Left lung (tissue), 14 donors: ENCODE results near the gene TP53BP1. TPM values are rescaled to one million over a fixed set of nuclear protein-coding genes. Genes with fewer than 3 reads are reported as not detected.
"Not testable (repeated sequence)": the region's sequence is repeated elsewhere in the genome, so short reads cannot be mapped to it uniquely, and the experiment has no call there.

ENCODE experiments used
- ATAC-seq: fragments of 200-7000 bp; cut with Tn5 transposase; one replicate; pipeline ENCODE4 v1.9.1; 2020; ENCODE audit warnings: moderate library complexity
- DNase-seq, 4 donors: peaks; one replicate each; pipeline ENCODE4 v3.0.0-alpha.2; 2013 to 2020
- H3K27ac ChIP-seq, 2 donors: fragments of 200-600 bp; sonication (generic) in 1 of 2; one replicate each; pipeline versions ENCODE4 v1.5.0 to v1.8.0; 2020 to 2021
- H3K27me3 ChIP-seq, 2 donors: fragments of 200-600 bp; sonication (generic) in 1 of 2; one replicate each; pipeline versions ENCODE4 v1.5.0 to v1.8.0; 2020 to 2021
- H3K36me3 ChIP-seq, 2 donors: fragments of 200-600 bp; sonication (generic) in 1 of 2; one replicate each; pipeline versions ENCODE4 v1.5.0 to v1.8.0; 2020 to 2021
- H3K4me1 ChIP-seq, 2 donors: fragments of 200-600 bp; one replicate each; pipeline ENCODE4 v1.8.0; 2021
- H3K4me3 ChIP-seq, 2 donors: fragments of 200-600 bp; sonication (generic) in 1 of 2; one replicate each; pipeline versions ENCODE4 v1.5.0 to v1.8.0; 2020 to 2021; ENCODE audit warnings: mild to moderate bottlenecking in 1 of 2
- H3K9me3 ChIP-seq, 2 donors: fragments of 200-600 bp; sonication (generic) in 1 of 2; one replicate each; pipeline versions ENCODE4 v1.5.0 to v1.8.0; 2020 to 2021
- intact Hi-C, 2 donors: fragments of 100-400 bp; cut with DNase I; formaldehyde crosslinking; loops; one replicate each; pipeline versions ENCODE4 v1.11.2 to v1.14.2; 2022
- long read RNA-seq, 12 donors: library from polyadenylated mRNA in 2 of 12; unstranded in 2 of 12; transcript quantifications; one replicate each; pipeline ENCODE4 v2.0.0 and lab custom pipeline, GENCODE V29; 2019 to 2026
- polyA plus RNA-seq, 6 donors: library from polyadenylated mRNA; unstranded; fragments of 120-200 nt; gene quantifications; one replicate each; pipeline ENCODE4 v1.2.1, GENCODE V29; 2013; ENCODE audit not compliant: insufficient read length in 6 of 6
- total RNA-seq, 2 donors: library from RNA; stranded (reverse); fragmentation: NEBNext Ultra II Directional; extraction: Animal tissue kit (Norgen Biotek cat#: 25700); gene quantifications; one replicate each; pipeline ENCODE4 v1.2.1, GENCODE V29; 2021
- TF ChIP-seq, protein P1 (sequence below), 2 donors: fragments of 200-600 bp; sonication (generic) in 1 of 2; IDR thresholded peaks; one replicate each; pipeline versions ENCODE4 v1.5.0 to v1.8.0; 2021; ENCODE audit warnings: antibody characterized with exemption in 2 of 2
- donor health status: DM: no; HTN: yes; CAD: no.
- donor health status: DM: no; HTN: no; CAD: no.

Gene TP53BP1
- total RNA-seq (10 to 100 TPM; 32.7 to 42.4 TPM), polyA plus RNA-seq (100 to 1,000 TPM in 2 of 6 donors, 10 to 100 TPM in 4; 85.9 to 112 (median 95.5) TPM)
- long read RNA-seq, donor 1, full-length matches to known transcripts: 7 of 75 reads
- long read RNA-seq, donor 1, partial matches to known transcripts: 68 of 75 reads
- long read RNA-seq, donor 1, other reads (novel, unspliced or antisense): 0 of 75 reads
- long read RNA-seq, donor 2, partial matches to known transcripts: 19 of 21 reads
- long read RNA-seq, donor 2, other reads (novel, unspliced or antisense): 0 of 21 reads
- long read RNA-seq, donor 3, full-length matches to known transcripts: 5 of 55 reads
- long read RNA-seq, donor 3, partial matches to known transcripts: 50 of 55 reads
- long read RNA-seq, donor 3, other reads (novel, unspliced or antisense): 0 of 55 reads
- long read RNA-seq, donor 4, partial matches to known transcripts: 3 of 4 reads
- long read RNA-seq, donor 4, other reads (novel, unspliced or antisense): 1 of 4 reads
- long read RNA-seq, donor 5, partial matches to known transcripts: 17 of 17 reads
- long read RNA-seq, donor 5, other reads (novel, unspliced or antisense): 0 of 17 reads
- long read RNA-seq, donor 6, full-length matches to known transcripts: 2 of 45 reads
- long read RNA-seq, donor 6, partial matches to known transcripts: 43 of 45 reads
- long read RNA-seq, donor 6, other reads (novel, unspliced or antisense): 0 of 45 reads
- long read RNA-seq, donor 7, full-length matches to known transcripts: 3 of 60 reads
- long read RNA-seq, donor 7, partial matches to known transcripts: 57 of 60 reads
- long read RNA-seq, donor 7, other reads (novel, unspliced or antisense): 0 of 60 reads
- long read RNA-seq, donor 8, partial matches to known transcripts: 13 of 14 reads
- long read RNA-seq, donor 8, other reads (novel, unspliced or antisense): 0 of 14 reads
- long read RNA-seq, donor 9: 0 reads
- long read RNA-seq, donor 10, partial matches to known transcripts: 4 of 4 reads
- long read RNA-seq, donor 10, other reads (novel, unspliced or antisense): 0 of 4 reads
- long read RNA-seq, donor 11: 0 reads
- long read RNA-seq, donor 12, partial matches to known transcripts: 15 of 17 reads
- long read RNA-seq, donor 12, other reads (novel, unspliced or antisense): 0 of 17 reads

GRCh38 chr15:43492673-43493601 is at the start of gene TP53BP1:
TP53BP1 (minus strand) TSS chr15:43493156; CDS start chr15:43493043, 113 bp downstream.
- intact Hi-C loops: no loop called here
- Histone ChIP-seq H3K27me3 (no peaks in the 10 kb centered on the region), H3K9me3 (no peaks in the 10 kb centered on the region), H3K27ac (peak within 1 kb of the TSS; percentile 62 to 75), H3K36me3 (peaks cover 0 to 1% of the 10 kb centered on the region in 2 donors), H3K4me1 (peaks cover 0 to 21% of the 10 kb centered on the region in 2 donors), H3K4me3 (peak within 1 kb of the TSS; percentile 78 to 87)
- TF ChIP-seq, protein P1, sequence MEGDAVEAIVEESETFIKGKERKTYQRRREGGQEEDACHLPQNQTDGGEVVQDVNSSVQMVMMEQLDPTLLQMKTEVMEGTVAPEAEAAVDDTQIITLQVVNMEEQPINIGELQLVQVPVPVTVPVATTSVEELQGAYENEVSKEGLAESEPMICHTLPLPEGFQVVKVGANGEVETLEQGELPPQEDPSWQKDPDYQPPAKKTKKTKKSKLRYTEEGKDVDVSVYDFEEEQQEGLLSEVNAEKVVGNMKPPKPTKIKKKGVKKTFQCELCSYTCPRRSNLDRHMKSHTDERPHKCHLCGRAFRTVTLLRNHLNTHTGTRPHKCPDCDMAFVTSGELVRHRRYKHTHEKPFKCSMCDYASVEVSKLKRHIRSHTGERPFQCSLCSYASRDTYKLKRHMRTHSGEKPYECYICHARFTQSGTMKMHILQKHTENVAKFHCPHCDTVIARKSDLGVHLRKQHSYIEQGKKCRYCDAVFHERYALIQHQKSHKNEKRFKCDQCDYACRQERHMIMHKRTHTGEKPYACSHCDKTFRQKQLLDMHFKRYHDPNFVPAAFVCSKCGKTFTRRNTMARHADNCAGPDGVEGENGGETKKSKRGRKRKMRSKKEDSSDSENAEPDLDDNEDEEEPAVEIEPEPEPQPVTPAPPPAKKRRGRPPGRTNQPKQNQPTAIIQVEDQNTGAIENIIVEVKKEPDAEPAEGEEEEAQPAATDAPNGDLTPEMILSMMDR (IDR thresholded peaks at IDR 0.05): no peak
- DNase-seq: peak; percentile 89 to 97 (median 97)
- ATAC-seq: peak; percentile 100

DNA sequence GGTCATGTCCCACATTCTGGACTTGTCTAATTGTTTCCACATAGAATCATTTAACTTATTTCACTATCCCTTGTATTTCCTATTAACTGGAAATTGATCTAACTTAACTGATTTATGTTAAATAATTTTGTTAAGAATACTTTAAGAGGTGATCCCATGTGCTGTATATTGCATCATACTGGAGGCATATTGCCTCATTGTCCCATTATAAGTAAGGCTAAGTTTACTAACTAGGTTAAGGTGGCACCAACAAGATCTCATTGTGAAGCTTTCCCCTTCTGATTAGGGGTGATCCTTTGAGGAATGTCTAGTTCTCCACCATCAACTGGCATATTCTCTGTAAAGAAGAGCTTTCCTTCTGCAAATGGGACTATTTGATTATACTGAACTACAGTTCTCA is 48.8 kb upstream of the TP53BP1 start:
- no peak for ATAC-seq

DNA sequence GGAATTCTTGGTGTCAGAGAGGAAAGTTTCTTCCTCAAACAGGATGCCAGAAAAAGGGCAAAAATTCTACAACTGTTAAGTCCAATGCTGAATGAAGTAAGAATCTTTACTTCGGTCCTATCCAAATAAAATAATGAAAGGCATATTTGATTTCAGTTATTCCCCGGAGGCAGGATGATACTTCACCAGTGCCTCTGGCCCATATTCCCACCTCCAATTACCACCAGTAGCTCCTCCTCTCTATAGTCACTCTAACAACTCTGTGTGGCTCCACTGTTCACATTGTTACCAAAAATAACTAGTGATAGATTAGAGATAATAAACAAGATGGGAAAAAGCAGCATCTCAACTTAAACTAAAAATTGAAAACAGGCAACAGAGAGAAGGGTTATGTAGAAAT is 45.1 kb upstream of the TP53BP1 start:
- no peaks in the 10 kb centered on the region for H3K27me3 ChIP-seq
- ATAC-seq (no peak), DNase-seq (no peak)
- peaks cover 0 to 23% of the 10 kb centered on the region in 2 donors for H3K36me3 ChIP-seq
- no peaks in the 10 kb centered on the region for H3K4me1 ChIP-seq
- no peak overlapping the region for H3K4me3 ChIP-seq
- H3K27ac ChIP-seq: no peak overlapping the region
- no peaks in the 10 kb centered on the region for H3K9me3 ChIP-seq
- intact Hi-C loops: no loop called here
- TF ChIP-seq, protein P1 (IDR thresholded peaks at IDR 0.05): no peak

More for the DNA sequence above, 48.8 kb upstream of the TP53BP1 start:
- Histone ChIP-seq H3K4me3 (no peak overlapping the region), H3K27me3 (no peaks in the 10 kb centered on the region), H3K27ac (no peak overlapping the region), H3K4me1 (no peaks in the 10 kb centered on the region), H3K9me3 (no peaks in the 10 kb centered on the region), H3K36me3 (peaks cover 0 to 4% of the 10 kb centered on the region in 2 donors)
- intact Hi-C loops: no loop called here
- no peak for DNase-seq
- TF ChIP-seq, protein P1 (IDR thresholded peaks at IDR 0.05): no peak

- intact Hi-C loops: no loop called here
- ATAC-seq (no peak), DNase-seq (no peak)
- TF ChIP-seq, protein P1 (IDR thresholded peaks at IDR 0.05): no peak
- H3K27ac ChIP-seq: no peak overlapping the region
- H3K4me1 ChIP-seq: no peaks in the 10 kb centered on the region
- H3K4me3 ChIP-seq: no peak overlapping the region
- no peaks in the 10 kb centered on the region for H3K27me3 ChIP-seq
- no peaks in the 10 kb centered on the region for H3K9me3 ChIP-seq
- H3K36me3 ChIP-seq: peaks cover 0 to 23% of the 10 kb centered on the region in 2 donors
Measured at GRCh38 chr15:43534897-43535296, 41.9 kb upstream of the TP53BP1 start.

- H3K27me3 ChIP-seq, H3K4me3 ChIP-seq, DNase-seq, ATAC-seq, H3K9me3 ChIP-seq, H3K27ac ChIP-seq, H3K4me1 ChIP-seq, intact Hi-C loops: not testable (repeated sequence)
- H3K36me3 ChIP-seq: peaks cover 0 to 19% of the 10 kb centered on the region in 2 donors
Measured at GRCh38 chr15:43532826-43533225, 39.9 kb upstream of the TP53BP1 start.
